ENCODE data around the gene TBKBP1.

TBKBP1 gene

DNA sequence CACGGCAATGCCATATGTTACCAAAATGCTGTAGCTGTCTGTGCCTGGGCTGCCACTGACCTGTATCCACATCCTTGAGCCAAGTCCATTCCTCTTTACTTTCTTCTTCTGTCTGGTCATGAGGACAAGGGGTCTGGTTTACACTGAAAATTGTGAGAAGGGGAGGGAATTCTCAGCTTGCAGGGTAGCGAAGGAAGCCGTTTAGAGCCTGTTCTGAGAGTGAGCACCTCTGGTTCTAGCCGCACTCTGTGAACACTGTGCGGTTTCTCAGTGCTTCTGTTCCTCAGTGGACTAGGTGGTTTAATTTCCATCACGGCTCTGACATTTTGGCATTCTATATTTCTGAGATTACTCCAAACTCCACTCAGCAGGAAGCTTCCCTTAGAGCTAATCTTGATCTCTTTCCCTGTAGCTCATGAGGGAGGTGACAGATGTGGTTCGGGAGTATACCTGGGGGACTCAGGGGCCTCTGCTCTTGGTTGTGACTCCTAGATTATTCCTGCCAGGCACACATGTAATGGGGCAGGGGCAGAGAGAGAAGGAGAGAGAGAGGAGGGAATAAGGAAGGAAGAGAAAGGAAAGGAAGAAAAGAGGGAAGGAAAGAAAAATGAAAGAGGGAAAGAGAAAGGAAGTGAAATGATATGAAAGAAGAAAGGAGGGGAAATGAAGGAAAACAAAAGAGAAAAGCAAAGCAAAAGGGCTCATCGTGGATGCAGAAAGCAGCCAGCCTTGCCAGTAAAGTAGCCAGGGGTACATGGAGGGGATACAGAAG lies 24.9 kb downstream of the TBKBP1 start:
- H4K12ac ChIP-seq (ENCODE audit: low read depth, low read length) = no peak overlapping the region
- no peaks in the 10 kb centered on the region for H3K79me1 ChIP-seq (ENCODE audit: low read length)
- H3K18ac ChIP-seq (ENCODE audit: low read length) = no peak overlapping the region
- H4K91ac ChIP-seq (ENCODE audit: low read depth, low read length) = no peak overlapping the region
- no peak overlapping the region for H3K23ac ChIP-seq (ENCODE audit: low read length)
- H3K27ac ChIP-seq (ENCODE audit: low read depth, low read length) = no peak overlapping the region
- peaks cover 2% of the 10 kb centered on the region for H3K9me3 ChIP-seq (ENCODE audit: insufficient read depth, low read depth, low read length)
- no peak overlapping the region for H2BK120ac ChIP-seq (ENCODE audit: insufficient read depth, low read length, poor library complexity)
- H3K4me3 ChIP-seq (ENCODE audit: low read depth, low read length) = no peak overlapping the region
- no peak overlapping the region for H3K4ac ChIP-seq (ENCODE audit: low read depth, low read length)
- H2AK5ac ChIP-seq (ENCODE audit: low read length) = no peak overlapping the region
- H2AFZ ChIP-seq (ENCODE audit: insufficient read depth, low read length, poor library complexity) = no peak overlapping the region
- H3K4me2 ChIP-seq (ENCODE audit: low read length) = no peak overlapping the region
- no peak overlapping the region for H2BK5ac ChIP-seq (ENCODE audit: low read depth, low read length, poor library complexity)
- no peak overlapping the region for H3K14ac ChIP-seq (ENCODE audit: low read length)
- no peaks in the 10 kb centered on the region for H3K36me3 ChIP-seq (ENCODE audit: control insufficient read depth in 1 of 2, insufficient read depth in 2 of 2, low read length in 2 of 2)
- DNase-seq = no peak
- H3K4me1 ChIP-seq (ENCODE audit: control insufficient read depth in 1 of 2, insufficient read depth in 2 of 2, low read length in 2 of 2) = peaks cover 0 to 3% of the 10 kb centered on the region in 2 experiments
- H3K9ac ChIP-seq (ENCODE audit: low read length) = no peak overlapping the region
- H2BK12ac ChIP-seq (ENCODE audit: low read length) = no peak overlapping the region
- peaks cover 8% of the 10 kb centered on the region for H3K27me3 ChIP-seq (ENCODE audit: insufficient read depth, low read length)
- no peaks in the 10 kb centered on the region for H3K79me2 ChIP-seq (ENCODE audit: control insufficient read depth, insufficient read depth, low read length, poor library complexity)
- no CpG with 5 or more reads among the region's 8 CpGs for WGBS (ENCODE audit: extremely low coverage, insufficient coverage, insufficient read length)
- H4K8ac ChIP-seq (ENCODE audit: low read depth, low read length) = no peak overlapping the region

DNA sequence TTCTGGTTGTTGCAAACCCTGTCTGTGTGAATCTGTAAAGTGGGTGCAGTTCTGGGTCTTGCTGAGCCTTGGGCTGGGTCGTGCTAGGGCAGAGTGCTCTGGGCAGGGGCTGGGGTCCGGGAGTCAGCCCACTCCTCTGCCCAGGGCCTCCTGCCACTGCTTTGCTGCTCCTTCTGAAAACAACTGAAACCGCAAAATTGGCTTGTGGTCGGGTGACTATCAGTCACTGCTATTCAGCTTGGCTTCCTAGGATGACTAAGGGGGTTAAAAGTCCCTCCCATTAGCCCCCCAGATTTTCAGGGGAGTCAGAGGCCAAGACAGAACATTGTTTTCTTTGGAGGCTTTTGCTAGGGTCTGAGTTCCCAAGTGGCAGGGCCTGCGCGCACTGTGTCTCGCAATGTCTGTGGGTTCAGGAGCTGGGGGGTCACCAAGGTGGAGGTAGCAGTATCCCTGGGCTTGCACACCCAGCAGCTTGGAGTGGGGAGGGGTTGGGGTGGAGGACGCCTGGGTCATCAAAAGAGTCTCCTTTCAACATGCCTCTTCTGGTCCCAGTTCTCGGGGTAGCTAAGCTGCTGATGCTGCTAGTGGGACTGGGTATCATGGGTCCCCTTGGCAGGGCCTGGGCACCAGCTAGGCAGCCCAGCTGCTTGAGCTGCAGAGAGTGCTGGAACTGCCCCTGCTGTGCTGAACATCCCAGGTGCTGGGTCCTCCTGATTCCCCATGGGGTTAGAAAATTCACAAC lies 25.6 kb downstream of the TBKBP1 start:
- no peak overlapping the region for H2BK12ac ChIP-seq (ENCODE audit: low read length)
- H3K36me3 ChIP-seq (ENCODE audit: control insufficient read depth in 1 of 2, insufficient read depth in 2 of 2, low read length in 2 of 2) = no peaks in the 10 kb centered on the region
- no peak overlapping the region for H2BK120ac ChIP-seq (ENCODE audit: insufficient read depth, low read length, poor library complexity)
- no peak overlapping the region for H3K4me3 ChIP-seq (ENCODE audit: low read depth, low read length)
- H3K79me2 ChIP-seq (ENCODE audit: control insufficient read depth, insufficient read depth, low read length, poor library complexity) = no peaks in the 10 kb centered on the region
- H2AK5ac ChIP-seq (ENCODE audit: low read length) = no peak overlapping the region
- H4K91ac ChIP-seq (ENCODE audit: low read depth, low read length) = no peak overlapping the region
- no peak overlapping the region for H3K9ac ChIP-seq (ENCODE audit: low read length)
- H2BK5ac ChIP-seq (ENCODE audit: low read depth, low read length, poor library complexity) = no peak overlapping the region
- H3K4me2 ChIP-seq (ENCODE audit: low read length) = no peak overlapping the region
- H3K18ac ChIP-seq (ENCODE audit: low read length) = no peak overlapping the region
- H3K23ac ChIP-seq (ENCODE audit: low read length) = no peak overlapping the region
- no peak overlapping the region for H3K14ac ChIP-seq (ENCODE audit: low read length)
- no CpG with 5 or more reads among the region's 9 CpGs for WGBS (ENCODE audit: extremely low coverage, insufficient coverage, insufficient read length)
- no peaks in the 10 kb centered on the region for H3K79me1 ChIP-seq (ENCODE audit: low read length)
- no peak overlapping the region for H3K4ac ChIP-seq (ENCODE audit: low read depth, low read length)
- H2AFZ ChIP-seq (ENCODE audit: insufficient read depth, low read length, poor library complexity) = no peak overlapping the region
- H3K27ac ChIP-seq (ENCODE audit: low read depth, low read length) = no peak overlapping the region
- DNase-seq = no peak
- no peak overlapping the region for H4K8ac ChIP-seq (ENCODE audit: low read depth, low read length)
- peaks cover 8% of the 10 kb centered on the region for H3K27me3 ChIP-seq (ENCODE audit: insufficient read depth, low read length)
- H4K12ac ChIP-seq (ENCODE audit: low read depth, low read length) = no peak overlapping the region
- peaks cover 0 to 3% of the 10 kb centered on the region in 2 experiments for H3K4me1 ChIP-seq (ENCODE audit: control insufficient read depth in 1 of 2, insufficient read depth in 2 of 2, low read length in 2 of 2)
- H3K9me3 ChIP-seq (ENCODE audit: insufficient read depth, low read depth, low read length) = peaks cover 2% of the 10 kb centered on the region

GRCh38 chr17:47720196-47720595 lies 26.2 kb downstream of the TBKBP1 start:
- Histone ChIP-seq H3K9me3 (ENCODE audit: insufficient read depth, low read depth, low read length) (peaks cover 2% of the 10 kb centered on the region), H3K4me3 (ENCODE audit: low read depth, low read length) (no peak overlapping the region), H3K79me1 (ENCODE audit: low read length) (no peaks in the 10 kb centered on the region), H3K4me2 (ENCODE audit: low read length) (no peak overlapping the region), H3K79me2 (ENCODE audit: control insufficient read depth, insufficient read depth, low read length, poor library complexity) (no peaks in the 10 kb centered on the region), H3K27me3 (ENCODE audit: insufficient read depth, low read length) (peaks cover 8% of the 10 kb centered on the region), H4K91ac (ENCODE audit: low read depth, low read length) (no peak overlapping the region), H3K4me1 (ENCODE audit: control insufficient read depth in 1 of 2, insufficient read depth in 2 of 2, low read length in 2 of 2) (peaks cover 0 to 3% of the 10 kb centered on the region in 2 experiments), H2BK120ac (ENCODE audit: insufficient read depth, low read length, poor library complexity) (no peak overlapping the region), H2BK12ac (ENCODE audit: low read length) (no peak overlapping the region), H2BK5ac (ENCODE audit: low read depth, low read length, poor library complexity) (no peak overlapping the region), H2AFZ (ENCODE audit: insufficient read depth, low read length, poor library complexity) (no peak overlapping the region), H3K9ac (ENCODE audit: low read length) (no peak overlapping the region), H4K8ac (ENCODE audit: low read depth, low read length) (no peak overlapping the region), H4K12ac (ENCODE audit: low read depth, low read length) (no peak overlapping the region), H2AK5ac (ENCODE audit: low read length) (no peak overlapping the region), H3K23ac (ENCODE audit: low read length) (no peak overlapping the region), H3K4ac (ENCODE audit: low read depth, low read length) (no peak overlapping the region), H3K14ac (ENCODE audit: low read length) (no peak overlapping the region), H3K27ac (ENCODE audit: low read depth, low read length) (no peak overlapping the region), H3K36me3 (ENCODE audit: control insufficient read depth in 1 of 2, insufficient read depth in 2 of 2, low read length in 2 of 2) (no peaks in the 10 kb centered on the region), H3K18ac (ENCODE audit: low read length) (no peak overlapping the region)
- WGBS (ENCODE audit: extremely low coverage, insufficient coverage, insufficient read length) = no CpG with 5 or more reads among the region's 11 CpGs
- DNase-seq = no peak

- H3K79me1 ChIP-seq (ENCODE audit: low read length) = no peaks in the 10 kb centered on the region
- H4K8ac ChIP-seq (ENCODE audit: low read depth, low read length) = no peak overlapping the region
Measured at GRCh38 chr17:47720754-47721533, 27.0 kb downstream of the TBKBP1 start.

More at GRCh38 chr17:47720754-47721533, 27.0 kb downstream of the TBKBP1 start:
- H2BK5ac ChIP-seq (ENCODE audit: low read depth, low read length, poor library complexity) = no peak overlapping the region
- DNase-seq = peak; percentile 32 to 59
- H3K4me2 ChIP-seq (ENCODE audit: low read length) = peak overlapping the region; percentile 17
- no peak overlapping the region for H3K4ac ChIP-seq (ENCODE audit: low read depth, low read length)
- H2BK120ac ChIP-seq (ENCODE audit: insufficient read depth, low read length, poor library complexity) = no peak overlapping the region
- no peak overlapping the region for H3K4me3 ChIP-seq (ENCODE audit: low read depth, low read length)
- H3K9me3 ChIP-seq (ENCODE audit: insufficient read depth, low read depth, low read length) = peaks cover 2% of the 10 kb centered on the region
- H3K4me1 ChIP-seq (ENCODE audit: control insufficient read depth in 1 of 2, insufficient read depth in 2 of 2, low read length in 2 of 2) = peaks cover 0 to 3% of the 10 kb centered on the region in 2 experiments
- no peak overlapping the region for H2AK5ac ChIP-seq (ENCODE audit: low read length)
- no peak overlapping the region for H3K23ac ChIP-seq (ENCODE audit: low read length)
- no CpG with 5 or more reads among the region's 36 CpGs for WGBS (ENCODE audit: extremely low coverage, insufficient coverage, insufficient read length)
- no peak overlapping the region for H3K18ac ChIP-seq (ENCODE audit: low read length)
- H4K91ac ChIP-seq (ENCODE audit: low read depth, low read length) = no peak overlapping the region
- no peak overlapping the region for H4K12ac ChIP-seq (ENCODE audit: low read depth, low read length)
- H3K27ac ChIP-seq (ENCODE audit: low read depth, low read length) = no peak overlapping the region
- H2AFZ ChIP-seq (ENCODE audit: insufficient read depth, low read length, poor library complexity) = no peak overlapping the region
- no peaks in the 10 kb centered on the region for H3K79me2 ChIP-seq (ENCODE audit: control insufficient read depth, insufficient read depth, low read length, poor library complexity)
- no peaks in the 10 kb centered on the region for H3K36me3 ChIP-seq (ENCODE audit: control insufficient read depth in 1 of 2, insufficient read depth in 2 of 2, low read length in 2 of 2)
- H3K14ac ChIP-seq (ENCODE audit: low read length) = no peak overlapping the region
- no peak overlapping the region for H2BK12ac ChIP-seq (ENCODE audit: low read length)
- H3K9ac ChIP-seq (ENCODE audit: low read length) = no peak overlapping the region
- peaks cover 8% of the 10 kb centered on the region for H3K27me3 ChIP-seq (ENCODE audit: insufficient read depth, low read length)
